Sciatic nerve (tissue), 2 donors: ENCODE measurements around the gene YOD1. TPM values are rescaled to one million over a fixed set of nuclear protein-coding genes. Genes with fewer than 3 reads are reported as not detected.
A peak's percentile ranks its signal among the peaks of the same experiment; 100 is the strongest.

Source experiments
- ATAC-seq: fragments of 200-7000 bp; cut with Tn5 transposase; one replicate; pipeline ENCODE4 v1.9.1; 2020; ENCODE audit warnings: mild to moderate bottlenecking, moderate library complexity
- DNase-seq: peaks from one replicate; pipeline ENCODE4 v3.0.0-alpha.2; 2020; ENCODE audit warnings: low spot score
- intact Hi-C: fragments of 100-400 bp; cut with DNase I; formaldehyde crosslinking; loops from one replicate; pipeline ENCODE4 v1.14.2; 2022
- total RNA-seq: library from RNA; stranded (reverse); fragmentation: NEBNext Ultra II Directional; extraction: Animal tissue kit (Norgen Biotek cat#: 25700); gene quantifications from one replicate; pipeline ENCODE4 v1.2.1, GENCODE V29; 2021
- donor health status: DM: no; HTN: no; CAD: no.
- donor health status: DM: no; HTN: no; CAD: no.

The YOD1 gene
- total RNA-seq: 15.3 TPM

- intact Hi-C loops: no loop called here
- no peak for ATAC-seq
- no peak for DNase-seq
Observed at GRCh38 chr1:207051191-207051943, at the start of gene YOD1. YOD1 (minus strand) TSS chr1:207051208; CDS start chr1:207051030, 178 bp downstream.

- ATAC-seq (no peak), DNase-seq (no peak)
- intact Hi-C loops: no loop called here
Observed at GRCh38 chr1:207097871-207098324, 46.9 kb upstream of the YOD1 start.

GRCh38 chr1:207093944-207094343 lies 42.9 kb upstream of the YOD1 start:
- intact Hi-C loops: no loop called here
- DNase-seq (no peak), ATAC-seq (no peak)

- intact Hi-C loops: no loop called here
- no peak for ATAC-seq
- no peak for DNase-seq
Observed at GRCh38 chr1:207091200-207091908, 40.3 kb upstream of the YOD1 start.

GRCh38 chr1:207089627-207090355 lies 38.8 kb upstream of the YOD1 start:
- intact Hi-C loops: no loop called here

DNA sequence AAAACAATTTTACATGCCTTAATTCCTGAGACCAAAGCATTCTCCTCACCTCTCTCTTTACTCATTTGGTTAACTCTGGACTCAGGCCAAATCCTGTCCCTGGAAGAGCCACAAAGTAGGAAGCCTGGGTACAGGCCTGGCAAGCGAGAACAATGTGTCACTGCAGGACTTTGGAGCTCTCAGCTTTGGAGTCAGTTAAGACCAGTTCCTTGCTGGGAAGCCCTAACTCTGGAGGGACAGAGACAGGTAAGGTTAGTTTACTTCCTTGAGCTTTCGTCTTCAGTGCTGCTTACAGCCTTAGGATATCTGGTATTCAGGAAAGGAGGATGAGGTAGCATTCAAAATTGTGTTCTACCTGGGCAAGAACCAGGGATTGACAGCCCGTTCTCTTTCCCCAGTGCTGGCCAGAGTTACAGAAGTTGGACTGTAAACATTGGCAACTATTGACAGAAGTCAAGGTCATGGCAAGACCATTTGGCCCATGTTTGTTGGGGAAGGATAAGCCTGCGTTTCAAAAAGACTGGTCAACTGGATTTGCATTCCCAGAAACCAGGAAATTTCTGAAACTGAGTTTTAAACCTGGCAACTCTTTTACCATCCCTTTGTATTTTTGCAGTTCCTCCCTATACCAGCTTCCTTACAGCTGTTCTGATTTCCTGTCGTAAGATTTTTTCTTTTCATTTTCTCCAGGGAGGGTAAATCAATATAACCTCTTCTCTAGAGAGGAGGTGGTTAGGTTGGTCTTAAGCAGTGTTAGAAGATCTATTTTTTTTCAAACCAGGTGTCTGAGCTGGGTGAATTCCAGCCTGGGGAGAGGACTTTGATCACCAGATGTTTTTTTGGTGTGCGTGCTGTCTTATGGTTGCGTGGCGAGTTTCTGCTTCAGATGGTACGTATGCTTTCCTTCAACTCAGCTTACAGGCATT lies 38.0 kb upstream of the YOD1 start, which contains the start of gene C4BPB:
TSS of gene C4BPB (plus strand) at position 160 of the 926 bp plus-strand sequence. CDS start at position 832, 672 bp downstream.
- intact Hi-C loops: no loop called here
- ATAC-seq (no peak), DNase-seq (no peak)

More at GRCh38 chr1:207089627-207090355, 38.8 kb upstream of the YOD1 start:
- ATAC-seq: no peak
- no peak for DNase-seq

DNA sequence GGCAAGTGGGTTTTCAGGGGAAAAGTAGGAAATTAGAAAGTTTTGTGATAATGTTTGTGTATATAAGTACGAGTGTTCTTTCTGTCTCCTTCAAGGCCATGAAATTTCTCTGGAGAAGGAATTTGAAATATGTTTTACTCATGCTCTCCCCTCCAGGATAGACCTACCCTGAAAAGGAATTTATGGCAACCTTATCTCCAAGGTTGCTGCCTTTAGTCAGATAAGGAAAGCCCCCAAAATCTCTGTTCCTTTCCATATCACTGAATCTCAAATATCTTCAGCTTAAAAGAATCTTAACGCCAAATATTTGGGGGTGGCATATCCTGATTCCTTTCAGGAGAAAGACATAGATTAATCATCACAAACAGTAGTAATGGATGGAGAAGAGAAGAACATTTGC lies 37.2 kb upstream of the YOD1 start:
- DNase-seq: no peak
- ATAC-seq: no peak
- intact Hi-C loops: no loop called here

DNA sequence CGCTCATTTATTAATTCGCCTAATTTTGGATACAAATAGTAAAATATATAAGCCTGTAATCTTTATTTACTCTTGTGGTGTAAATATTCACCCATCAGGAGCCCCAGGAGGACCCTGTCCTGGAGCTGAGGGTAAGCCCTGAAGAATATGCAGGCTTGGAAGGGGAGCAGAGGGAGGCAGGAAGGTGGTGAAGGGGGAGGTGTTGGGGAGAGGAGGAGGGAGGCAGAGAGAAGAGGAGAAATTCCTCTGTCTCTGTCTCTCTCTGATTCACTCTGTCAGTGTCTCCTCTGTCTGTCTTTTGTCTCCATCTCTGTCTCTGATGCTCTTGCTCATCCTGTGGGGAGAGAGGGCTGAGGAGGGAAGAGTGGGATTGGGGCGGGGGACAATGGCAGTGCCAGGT lies 34.9 kb upstream of the YOD1 start:
- ATAC-seq (no peak), DNase-seq (no peak)
- intact Hi-C loops: no loop called here

DNA sequence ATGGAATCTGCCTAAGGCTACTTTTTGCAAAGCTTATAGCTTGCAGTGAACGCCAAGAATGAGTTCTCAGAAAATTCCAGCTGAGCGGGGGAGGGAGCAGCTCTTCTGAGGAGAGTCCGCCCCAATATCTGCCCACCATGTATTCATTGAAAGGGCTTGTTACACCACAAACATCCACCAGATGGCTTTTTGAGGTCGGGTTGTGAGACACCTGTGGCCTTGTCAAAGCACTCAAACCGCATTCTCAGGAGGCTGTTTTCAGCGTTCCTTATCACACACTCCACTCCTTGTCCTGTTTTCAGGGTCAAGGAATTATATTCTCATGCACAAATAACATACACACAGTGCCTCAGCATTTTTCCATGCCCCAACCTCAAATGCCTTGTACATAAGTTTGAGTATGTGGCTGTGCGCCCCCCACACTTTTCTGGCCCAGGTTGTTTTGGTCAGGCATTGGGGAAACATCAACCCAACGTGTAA lies 33.7 kb upstream of the YOD1 start:
- DNase-seq (peak; percentile 64), ATAC-seq (peak; percentile 75)
- intact Hi-C loops: no loop called here

DNA sequence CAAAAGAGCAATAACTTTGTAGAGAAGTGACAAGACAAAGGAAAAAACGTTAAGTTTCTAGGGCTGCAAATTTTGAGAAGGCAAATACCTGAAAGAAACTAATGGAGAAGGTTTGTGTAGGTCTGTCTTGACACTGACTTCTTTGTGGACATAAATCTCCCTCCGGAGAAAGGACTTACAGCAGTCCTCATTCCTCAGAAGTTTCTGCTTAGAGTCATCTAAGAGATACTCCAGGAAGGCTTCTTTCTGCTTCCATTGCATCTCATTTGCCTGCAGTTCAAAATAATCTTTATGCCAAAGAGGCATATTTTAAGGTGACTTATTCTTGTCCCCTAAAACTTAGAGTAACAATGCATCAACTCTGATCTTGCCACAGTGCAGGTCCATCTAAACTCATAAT lies 33.2 kb upstream of the YOD1 start:
- intact Hi-C loops: no loop called here
- ATAC-seq (no peak), DNase-seq (no peak)

DNA sequence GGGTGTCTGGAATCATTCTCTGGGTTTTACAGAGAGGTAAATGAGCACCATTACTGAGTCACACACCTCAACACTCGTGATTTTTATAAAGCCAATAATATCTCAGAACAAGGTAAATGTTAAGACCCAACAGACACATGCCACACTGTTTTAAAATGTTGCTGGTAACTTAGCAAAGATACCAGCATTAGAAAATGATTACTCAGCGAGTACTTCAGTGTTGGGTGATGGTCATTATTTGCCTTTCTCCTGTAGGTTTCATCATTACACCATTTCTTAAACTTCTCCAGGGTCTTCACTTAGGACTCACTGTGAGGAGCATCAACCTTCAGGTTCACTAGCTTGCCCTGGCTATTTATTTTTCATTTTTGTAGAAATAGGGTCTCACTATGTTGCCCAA lies 30.8 kb upstream of the YOD1 start:
- intact Hi-C loops: no loop called here
- ATAC-seq (no peak), DNase-seq (no peak)

DNA sequence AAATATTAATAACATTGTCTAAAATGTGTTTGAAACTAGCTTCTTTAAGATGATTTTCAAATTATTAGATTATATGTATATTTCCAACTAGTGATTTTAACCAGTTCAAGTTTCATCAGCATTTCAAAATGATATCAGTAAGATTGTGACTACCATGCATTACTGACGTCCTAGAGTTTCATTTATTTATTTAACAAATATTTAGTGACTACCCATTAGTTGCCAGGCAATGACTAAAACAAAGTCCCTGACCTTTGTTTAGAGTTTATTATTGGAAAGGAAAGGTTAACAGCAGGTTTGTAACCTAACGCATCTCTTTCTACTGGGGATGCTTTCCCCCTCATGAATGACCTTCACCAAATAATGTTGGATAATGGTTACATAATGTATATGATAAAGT lies 30.1 kb upstream of the YOD1 start:
- ATAC-seq: no peak
- no peak for DNase-seq
- intact Hi-C loops: no loop called here

DNA sequence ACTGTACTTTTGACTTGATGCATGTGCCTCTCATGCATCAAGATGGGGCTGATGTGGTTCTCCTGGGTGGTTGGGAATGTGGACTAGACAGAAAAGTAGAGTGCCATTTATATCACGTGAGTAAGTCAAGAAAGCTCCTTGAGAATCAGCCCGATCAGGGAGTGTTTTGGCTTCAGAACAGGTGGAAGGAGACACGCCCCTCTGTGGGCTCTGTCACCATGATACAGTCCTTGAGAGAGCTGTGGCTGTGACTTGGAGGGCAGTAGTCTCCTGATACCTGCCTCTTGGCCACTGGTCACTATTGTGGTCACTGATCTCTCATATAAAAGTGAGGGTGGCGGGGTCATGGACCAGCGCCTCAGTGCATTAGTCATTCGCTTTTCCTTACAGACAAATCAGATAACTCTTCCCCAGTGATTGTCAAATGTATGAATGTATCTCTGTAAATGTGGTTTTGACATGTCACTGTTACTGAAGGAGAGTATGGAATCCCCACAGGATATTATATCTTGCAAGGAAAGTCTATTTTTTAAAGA lies 28.8 kb upstream of the YOD1 start:
- ATAC-seq (no peak), DNase-seq (no peak)
- intact Hi-C loops: no loop called here

GRCh38 chr1:207078578-207079132 lies 27.6 kb upstream of the YOD1 start:
- intact Hi-C loops: no loop called here
- DNase-seq (no peak), ATAC-seq (no peak)

- DNase-seq: no peak
- intact Hi-C loops: no loop called here
- ATAC-seq: peak; percentile 89
Observed at GRCh38 chr1:207077470-207078377, 26.7 kb upstream of the YOD1 start.

GRCh38 chr1:207077012-207077411 lies 26.0 kb upstream of the YOD1 start:
- intact Hi-C loops: no loop called here
- ATAC-seq (no peak), DNase-seq (no peak)
